Ishikawa (cell line): ENCODE measurements around the gene SPINK4.

Source experiments
- CEBPB ChIP-seq: IDR thresholded peaks from 2 replicates; pipeline ENCODE4 v1.6.1; 2012
- CREB1 ChIP-seq: IDR thresholded peaks from 2 replicates; pipeline ENCODE4 v1.6.1; 2012; ENCODE audit warnings: low read depth
- EGR1 ChIP-seq: IDR thresholded peaks from 2 replicates; pipeline ENCODE4 v1.6.1; 2012
- EP300 ChIP-seq: IDR thresholded peaks from 2 replicates; pipeline ENCODE4 v1.6.1; 2012; ENCODE audit warnings: borderline replicate concordance
- FOXM1 ChIP-seq: IDR thresholded peaks from 2 replicates; pipeline ENCODE4 v1.6.1; 2012; ENCODE audit warnings: low read depth, borderline replicate concordance
- NFIC ChIP-seq: IDR thresholded peaks from 2 replicates; pipeline ENCODE4 v1.6.1; 2012
- RAD21 ChIP-seq: IDR thresholded peaks from 2 replicates; pipeline ENCODE4 v1.6.1; 2012; ENCODE audit warnings: low read depth
- TAF1 ChIP-seq: IDR thresholded peaks from 2 replicates; pipeline ENCODE4 v1.6.1; 2012; ENCODE audit warnings: low read depth, mild to moderate bottlenecking
- TCF12 ChIP-seq: IDR thresholded peaks from 2 replicates; pipeline ENCODE4 v1.6.1; 2012; ENCODE audit warnings: low read depth
- TEAD4 ChIP-seq: IDR thresholded peaks from 2 replicates; pipeline ENCODE4 v1.6.1; 2012
- YY1 ChIP-seq: IDR thresholded peaks from 2 replicates; pipeline ENCODE4 v1.6.1; 2012; ENCODE audit warnings: low read depth
- ZBTB7A ChIP-seq: IDR thresholded peaks from 2 replicates; pipeline ENCODE4 v1.6.1; 2012; ENCODE audit warnings: low read depth
- TF ChIP-seq, protein P1 (sequence below): IDR thresholded peaks from 2 replicates; pipeline ENCODE4 v1.6.1; 2012; ENCODE audit warnings: low read depth, mild to moderate bottlenecking
- TF ChIP-seq, protein P2 (sequence below): IDR thresholded peaks from 2 replicates; pipeline ENCODE4 v1.6.1; 2012
- TF ChIP-seq, protein P3 (sequence below): IDR thresholded peaks from 2 replicates; pipeline ENCODE4 v1.6.1; 2012

SPINK4 gene

DNA sequence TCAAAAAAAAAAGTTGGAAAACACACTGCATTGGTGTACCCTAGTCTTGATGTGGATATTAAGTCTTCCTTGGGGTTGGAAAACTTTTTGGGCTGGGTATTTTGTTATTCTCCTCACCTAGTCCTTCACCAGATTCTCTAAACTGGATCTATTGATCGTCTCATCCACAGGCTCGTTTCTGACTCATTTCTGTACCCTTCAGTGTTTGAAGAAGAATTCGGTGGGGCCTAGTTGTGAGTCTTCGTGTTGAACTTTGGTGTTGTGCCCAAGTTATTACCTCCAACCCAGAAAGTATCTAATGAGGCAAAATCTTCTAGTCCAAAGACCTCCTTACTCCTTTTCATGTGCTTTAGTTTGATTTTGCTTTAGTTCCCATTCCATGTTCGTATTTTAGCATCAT lies 51.9 kb downstream of the SPINK4 start:
- no peak for TF ChIP-seq YY1
- TF ChIP-seq TEAD4: no peak
- TF ChIP-seq TCF12: no peak
- no peak for TF ChIP-seq EP300
- TF ChIP-seq RAD21: no peak
- no peak for TF ChIP-seq CEBPB
- no peak for TF ChIP-seq EGR1
- TF ChIP-seq, protein P1, sequence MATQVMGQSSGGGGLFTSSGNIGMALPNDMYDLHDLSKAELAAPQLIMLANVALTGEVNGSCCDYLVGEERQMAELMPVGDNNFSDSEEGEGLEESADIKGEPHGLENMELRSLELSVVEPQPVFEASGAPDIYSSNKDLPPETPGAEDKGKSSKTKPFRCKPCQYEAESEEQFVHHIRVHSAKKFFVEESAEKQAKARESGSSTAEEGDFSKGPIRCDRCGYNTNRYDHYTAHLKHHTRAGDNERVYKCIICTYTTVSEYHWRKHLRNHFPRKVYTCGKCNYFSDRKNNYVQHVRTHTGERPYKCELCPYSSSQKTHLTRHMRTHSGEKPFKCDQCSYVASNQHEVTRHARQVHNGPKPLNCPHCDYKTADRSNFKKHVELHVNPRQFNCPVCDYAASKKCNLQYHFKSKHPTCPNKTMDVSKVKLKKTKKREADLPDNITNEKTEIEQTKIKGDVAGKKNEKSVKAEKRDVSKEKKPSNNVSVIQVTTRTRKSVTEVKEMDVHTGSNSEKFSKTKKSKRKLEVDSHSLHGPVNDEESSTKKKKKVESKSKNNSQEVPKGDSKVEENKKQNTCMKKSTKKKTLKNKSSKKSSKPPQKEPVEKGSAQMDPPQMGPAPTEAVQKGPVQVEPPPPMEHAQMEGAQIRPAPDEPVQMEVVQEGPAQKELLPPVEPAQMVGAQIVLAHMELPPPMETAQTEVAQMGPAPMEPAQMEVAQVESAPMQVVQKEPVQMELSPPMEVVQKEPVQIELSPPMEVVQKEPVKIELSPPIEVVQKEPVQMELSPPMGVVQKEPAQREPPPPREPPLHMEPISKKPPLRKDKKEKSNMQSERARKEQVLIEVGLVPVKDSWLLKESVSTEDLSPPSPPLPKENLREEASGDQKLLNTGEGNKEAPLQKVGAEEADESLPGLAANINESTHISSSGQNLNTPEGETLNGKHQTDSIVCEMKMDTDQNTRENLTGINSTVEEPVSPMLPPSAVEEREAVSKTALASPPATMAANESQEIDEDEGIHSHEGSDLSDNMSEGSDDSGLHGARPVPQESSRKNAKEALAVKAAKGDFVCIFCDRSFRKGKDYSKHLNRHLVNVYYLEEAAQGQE: no peak
- TF ChIP-seq ZBTB7A: no peak
- TF ChIP-seq CREB1: no peak
- TF ChIP-seq, protein P2, sequence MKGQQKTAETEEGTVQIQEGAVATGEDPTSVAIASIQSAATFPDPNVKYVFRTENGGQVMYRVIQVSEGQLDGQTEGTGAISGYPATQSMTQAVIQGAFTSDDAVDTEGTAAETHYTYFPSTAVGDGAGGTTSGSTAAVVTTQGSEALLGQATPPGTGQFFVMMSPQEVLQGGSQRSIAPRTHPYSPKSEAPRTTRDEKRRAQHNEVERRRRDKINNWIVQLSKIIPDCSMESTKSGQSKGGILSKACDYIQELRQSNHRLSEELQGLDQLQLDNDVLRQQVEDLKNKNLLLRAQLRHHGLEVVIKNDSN: no peak

DNA sequence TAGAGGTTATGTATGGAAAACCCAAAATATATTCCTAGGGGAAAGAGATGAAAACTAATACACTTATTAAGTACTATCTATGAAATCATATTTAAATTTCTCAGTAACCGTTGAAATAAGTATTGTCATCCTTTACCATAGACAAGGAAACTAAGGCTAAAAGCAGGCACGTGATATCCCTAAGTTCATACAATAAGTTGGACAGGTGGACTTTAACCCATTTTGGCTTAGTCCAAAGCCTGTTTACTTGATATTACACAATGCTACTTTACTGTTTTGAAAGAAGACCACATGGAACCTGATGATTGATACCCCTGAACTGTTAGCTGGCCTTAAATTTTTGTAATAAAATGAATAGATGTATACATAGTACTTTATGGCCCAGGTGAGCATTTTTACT lies 53.8 kb downstream of the SPINK4 start:
- TF ChIP-seq TEAD4 (no peak), EP300 (no peak), NFIC (no peak), RAD21 (no peak), EGR1 (no peak)
- TF ChIP-seq, protein P2: no peak

DNA sequence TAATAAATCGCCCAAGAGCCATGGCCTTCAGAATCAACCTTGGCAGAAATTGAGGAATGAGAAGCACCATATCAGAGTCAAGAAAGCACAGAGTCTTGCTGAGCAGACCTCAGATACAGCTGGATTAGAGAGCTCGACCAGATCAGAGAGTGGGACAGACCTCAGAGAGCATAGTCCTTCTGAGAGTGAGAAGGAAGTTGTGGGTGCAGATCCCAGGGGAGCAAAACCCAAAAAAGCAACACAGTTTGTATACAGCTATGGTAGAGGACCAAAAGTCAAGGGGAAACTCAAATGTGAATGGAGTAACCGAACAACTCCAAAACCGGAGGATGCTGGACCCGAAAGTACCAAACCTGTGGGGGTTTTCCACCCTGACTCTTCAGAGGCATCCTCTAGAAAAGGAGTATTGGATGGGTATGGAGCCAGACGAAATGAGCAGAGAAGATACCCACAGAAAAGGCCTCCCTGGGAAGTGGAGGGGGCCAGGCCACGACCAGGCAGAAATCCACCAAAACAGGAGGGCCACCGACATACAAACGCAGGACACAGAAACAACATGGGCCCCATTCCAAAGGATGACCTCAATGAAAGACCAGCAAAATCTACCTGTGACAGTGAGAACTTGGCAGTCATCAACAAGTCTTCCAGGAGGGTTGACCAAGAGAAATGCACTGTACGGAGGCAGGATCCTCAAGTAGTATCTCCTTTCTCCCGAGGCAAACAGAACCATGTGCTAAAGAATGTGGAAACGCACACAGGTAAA lies 54.9 kb downstream of the SPINK4 start:
- no peak for TF ChIP-seq EGR1
- TF ChIP-seq FOXM1: no peak
- no peak for TF ChIP-seq EP300
- TF ChIP-seq TEAD4: no peak
- TF ChIP-seq YY1: no peak
- TF ChIP-seq, protein P3, sequence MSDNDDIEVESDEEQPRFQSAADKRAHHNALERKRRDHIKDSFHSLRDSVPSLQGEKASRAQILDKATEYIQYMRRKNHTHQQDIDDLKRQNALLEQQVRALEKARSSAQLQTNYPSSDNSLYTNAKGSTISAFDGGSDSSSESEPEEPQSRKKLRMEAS: no peak

DNA sequence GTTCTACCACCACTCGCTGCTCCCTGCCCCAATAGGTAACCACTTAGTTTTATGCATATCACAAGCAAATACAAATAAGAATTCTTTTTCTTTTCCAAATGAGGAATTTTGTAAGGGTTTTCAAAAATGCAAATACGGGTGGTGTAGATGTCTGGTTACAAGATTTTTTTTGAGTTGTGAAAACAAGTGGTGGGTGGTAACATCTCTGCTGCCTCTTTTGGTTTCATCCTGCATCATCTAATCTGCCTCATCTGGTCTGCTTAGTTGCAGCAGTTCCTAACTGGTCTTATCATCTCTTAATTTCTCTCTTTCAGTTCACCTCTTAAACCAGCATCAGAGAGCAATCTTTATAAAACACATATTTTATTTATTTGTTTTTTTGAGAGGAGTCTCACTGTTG lies 55.6 kb downstream of the SPINK4 start:
- TF ChIP-seq FOXM1 (no peak), YY1 (no peak), NFIC (no peak), ZBTB7A (no peak), TCF12 (no peak), EP300 (no peak), TAF1 (no peak), CEBPB (no peak), CREB1 (no peak), RAD21 (no peak), EGR1 (no peak), TEAD4 (no peak)
- TF ChIP-seq, protein P2: no peak
- TF ChIP-seq, protein P3: no peak
- TF ChIP-seq, protein P1: no peak

DNA sequence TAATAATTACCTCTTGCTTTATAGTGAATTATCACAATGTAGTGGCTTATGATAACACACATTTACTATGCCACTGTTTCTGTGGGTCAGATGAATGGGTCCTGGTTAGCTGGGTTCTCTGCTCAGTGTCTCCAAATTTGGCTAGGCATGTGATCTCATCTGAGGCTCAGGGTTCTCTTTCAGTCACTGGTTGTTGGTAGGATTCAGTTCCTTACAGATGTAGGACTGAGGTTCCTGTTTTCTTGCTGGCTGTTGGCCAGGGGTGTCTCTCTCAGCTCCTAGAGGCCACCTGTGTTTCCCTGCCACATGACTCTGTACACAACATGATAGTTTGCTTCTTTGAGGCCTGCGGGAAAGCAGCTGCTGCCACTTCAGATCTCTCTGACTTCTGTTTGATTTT lies 57.5 kb downstream of the SPINK4 start:
- TF ChIP-seq EGR1: no peak
- TF ChIP-seq TCF12: no peak
- TF ChIP-seq YY1: no peak
- no peak for TF ChIP-seq TAF1
- TF ChIP-seq CREB1: no peak
- TF ChIP-seq, protein P1: no peak
- TF ChIP-seq CEBPB: no peak
- no peak for TF ChIP-seq RAD21
- TF ChIP-seq, protein P2: no peak
- no peak for TF ChIP-seq TEAD4
- TF ChIP-seq FOXM1: no peak
